Keratinocyte (primary cell): ENCODE results near the gene ZNF576. TPM values are rescaled to one million over a fixed set of nuclear protein-coding genes. Genes with fewer than 3 reads are reported as not detected.

Experiments
- DNase-seq: peaks from one replicate; pipeline ENCODE4 v3.0.0-alpha.2; 2011; ENCODE audit warnings: low read depth, missing footprints, low spot score
- FAIRE-seq: peaks from 2 replicates; lab custom pipeline; 2011; peaks lifted over from hg19 to GRCh38; lab: Jason Lieb, UNC
- H2AFZ ChIP-seq: 2 replicates; pipeline ENCODE4 v1.6.0; 2012; ENCODE audit warnings: low read length, control low read depth, inconsistent platforms; ENCODE audit not compliant: control insufficient read depth
- H3K27ac ChIP-seq: 2 replicates; pipeline ENCODE4 v1.5.1; 2011; ENCODE audit warnings: low read length; ENCODE audit not compliant: control insufficient read depth, insufficient read depth
- H3K27me3 ChIP-seq: 3 replicates; pipeline ENCODE4 v1.6.0; 2011; ENCODE audit warnings: low read length; ENCODE audit not compliant: control insufficient read depth, insufficient read depth; ENCODE audit errors: extremely low read depth
- H3K36me3 ChIP-seq, 2 experiments: 2 replicates in 1 of 2; 3 replicates in 1 of 2; pipeline ENCODE4 v1.5.1; 2011; ENCODE audit warnings: low read length in 2 of 2, mild to moderate bottlenecking in 1 of 2; ENCODE audit not compliant: control insufficient read depth in 2 of 2, insufficient read depth in 2 of 2; ENCODE audit errors: extremely low read depth in 1 of 2
- H3K4me1 ChIP-seq: 3 replicates; pipeline ENCODE4 v1.5.1; 2011; ENCODE audit warnings: low read length; ENCODE audit not compliant: control insufficient read depth, insufficient read depth; ENCODE audit errors: extremely low read depth
- H3K4me2 ChIP-seq: 3 replicates; pipeline ENCODE4 v1.6.0; 2011; ENCODE audit warnings: low read depth, low read length; ENCODE audit not compliant: control insufficient read depth, insufficient read depth; ENCODE audit errors: extremely low read depth
- H3K4me3 ChIP-seq, 3 experiments: fragments of 200-600 bp in 1 of 3; sonication (generic) in 1 of 3; 2 replicates in 2 of 3; 3 replicates in 1 of 3; pipeline ENCODE4 v1.5.1; 2011 to 2016; ENCODE audit warnings: low read length in 3 of 3, mild to moderate bottlenecking in 3 of 3, control low read depth in 2 of 3, inconsistent platforms in 1 of 3, low read depth in 1 of 3, mixed read lengths in 1 of 3, mixed run types in 1 of 3, moderate library complexity in 1 of 3; ENCODE audit not compliant: control insufficient read depth in 2 of 3, insufficient read depth in 2 of 3; ENCODE audit errors: extremely low read depth in 1 of 3
- H3K79me2 ChIP-seq: 2 replicates; pipeline ENCODE4 v1.6.0; 2012; ENCODE audit warnings: low read length; ENCODE audit not compliant: control insufficient read depth, insufficient read depth
- H3K9ac ChIP-seq: 3 replicates; pipeline ENCODE4 v1.6.0; 2011; ENCODE audit warnings: low read length; ENCODE audit not compliant: control insufficient read depth, insufficient read depth; ENCODE audit errors: extremely low read depth
- H3K9me1 ChIP-seq: 3 replicates; pipeline ENCODE4 v1.6.0; 2011; ENCODE audit warnings: low read length; ENCODE audit not compliant: control insufficient read depth, insufficient read depth; ENCODE audit errors: extremely low read depth
- H3K9me3 ChIP-seq: 2 replicates; pipeline ENCODE4 v1.5.1; 2012; ENCODE audit warnings: low read depth, low read length; ENCODE audit not compliant: control insufficient read depth
- H4K20me1 ChIP-seq: 3 replicates; pipeline ENCODE4 v1.6.0; 2011; ENCODE audit warnings: low read length; ENCODE audit not compliant: control insufficient read depth, insufficient read depth; ENCODE audit errors: extremely low read depth
- EZH2 ChIP-seq: IDR thresholded peaks from one replicate; pipeline ENCODE4 v1.6.1; 2012; ENCODE audit warnings: inconsistent platforms, mild to moderate bottlenecking, low read length, moderate library complexity
- dilution Hi-C: fragments of 300-500 bp; cut with MboI; formaldehyde crosslinking; loops from one replicate; pipeline ENCODE4 v1.7.0; 2020; ENCODE audit warnings: low sequenced_read_pairs; ENCODE audit not compliant: extremely low pct_ligation_motif_present
- polyA plus RNA-seq, 5 experiments: library from polyadenylated mRNA; depleted of rRNA in 3 of 5; stranded (reverse) in 3 of 5; stranded (forward) in 1 of 5; unstranded in 1 of 5; fragments of >200 nt; gene quantifications; 1 replicate in 1 of 5; 2 replicates in 3 of 5; 3 replicates in 1 of 5; pipeline versions ENCODE4 v1.2.1 to v1.2.3, GENCODE V29; 2011 to 2012; ENCODE audit warnings: missing spikeins in 2 of 5, low read depth in 1 of 5, low replicate concordance in 1 of 5
- TF ChIP-seq, protein P1 (sequence below), 3 experiments: IDR thresholded peaks in 1 of 3; conservative IDR thresholded peaks in 1 of 3; optimal IDR thresholded peaks in 1 of 3; 2 replicates in 2 of 3; 3 replicates in 1 of 3; pipeline versions ENCODE3 to v1.5.1; 2011; ENCODE audit warnings: low read length in 3 of 3, mild to moderate bottlenecking in 3 of 3, moderate library complexity in 2 of 3, control low read depth in 1 of 3, inconsistent platforms in 1 of 3; ENCODE audit not compliant: insufficient read depth in 2 of 3; ENCODE audit errors: extremely low read depth in 1 of 3

The ZNF576 gene
- polyA plus RNA-seq, 1 donor (not counting 4 experiments of a cell fraction or from before 2014, with no cell fraction given): 6.4 TPM

DNA sequence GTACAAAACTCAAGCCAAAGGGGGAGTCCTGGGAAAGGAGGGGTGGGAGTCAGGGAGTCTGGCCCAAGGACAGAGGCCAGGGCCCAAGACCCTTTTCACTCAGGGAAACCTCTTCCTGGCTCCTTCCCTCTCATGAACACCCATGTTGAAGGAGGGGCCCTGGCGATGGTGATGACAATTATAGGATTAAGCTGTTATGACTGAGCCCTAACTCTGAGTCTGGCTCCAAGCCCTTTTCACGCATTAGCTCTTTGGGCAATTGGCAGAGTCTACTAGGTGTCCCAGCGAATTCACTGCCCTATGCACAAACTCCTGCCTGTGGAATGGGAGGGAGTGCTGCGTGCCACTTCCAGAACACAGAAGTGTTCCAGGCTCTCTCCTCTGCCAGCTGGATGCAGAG, 42.7 kb upstream of the ZNF576 start:
- Histone ChIP-seq H3K9me1 (no peaks in the 10 kb centered on the region), H3K4me1 (no peaks in the 10 kb centered on the region), H3K79me2 (no peaks in the 10 kb centered on the region), H3K27me3 (no peaks in the 10 kb centered on the region), H3K9ac (no peak overlapping the region), H3K27ac (no peak overlapping the region), H3K4me2 (no peak overlapping the region), H2AFZ (no peak overlapping the region), H3K36me3 (peaks cover 8 to 29% of the 10 kb centered on the region in 2 experiments), H4K20me1 (no peaks in the 10 kb centered on the region), H3K4me3 (no peak overlapping the region), H3K9me3 (no peaks in the 10 kb centered on the region)
- FAIRE-seq (no peak), DNase-seq (no peak)
- dilution Hi-C loops: no loop called here
- TF ChIP-seq, protein P1, sequence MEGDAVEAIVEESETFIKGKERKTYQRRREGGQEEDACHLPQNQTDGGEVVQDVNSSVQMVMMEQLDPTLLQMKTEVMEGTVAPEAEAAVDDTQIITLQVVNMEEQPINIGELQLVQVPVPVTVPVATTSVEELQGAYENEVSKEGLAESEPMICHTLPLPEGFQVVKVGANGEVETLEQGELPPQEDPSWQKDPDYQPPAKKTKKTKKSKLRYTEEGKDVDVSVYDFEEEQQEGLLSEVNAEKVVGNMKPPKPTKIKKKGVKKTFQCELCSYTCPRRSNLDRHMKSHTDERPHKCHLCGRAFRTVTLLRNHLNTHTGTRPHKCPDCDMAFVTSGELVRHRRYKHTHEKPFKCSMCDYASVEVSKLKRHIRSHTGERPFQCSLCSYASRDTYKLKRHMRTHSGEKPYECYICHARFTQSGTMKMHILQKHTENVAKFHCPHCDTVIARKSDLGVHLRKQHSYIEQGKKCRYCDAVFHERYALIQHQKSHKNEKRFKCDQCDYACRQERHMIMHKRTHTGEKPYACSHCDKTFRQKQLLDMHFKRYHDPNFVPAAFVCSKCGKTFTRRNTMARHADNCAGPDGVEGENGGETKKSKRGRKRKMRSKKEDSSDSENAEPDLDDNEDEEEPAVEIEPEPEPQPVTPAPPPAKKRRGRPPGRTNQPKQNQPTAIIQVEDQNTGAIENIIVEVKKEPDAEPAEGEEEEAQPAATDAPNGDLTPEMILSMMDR (optimal IDR thresholded peaks at IDR 0.05 in 1 of 3, IDR thresholded peaks at IDR 0.05 in 1 of 3, conservative IDR thresholded peaks at IDR 0.05 in 1 of 3; ENCODE audit: extremely low read depth in 1 of 3, insufficient read depth in 2 of 3, low read length in 3 of 3): no peak
- TF ChIP-seq EZH2: no peak

DNA sequence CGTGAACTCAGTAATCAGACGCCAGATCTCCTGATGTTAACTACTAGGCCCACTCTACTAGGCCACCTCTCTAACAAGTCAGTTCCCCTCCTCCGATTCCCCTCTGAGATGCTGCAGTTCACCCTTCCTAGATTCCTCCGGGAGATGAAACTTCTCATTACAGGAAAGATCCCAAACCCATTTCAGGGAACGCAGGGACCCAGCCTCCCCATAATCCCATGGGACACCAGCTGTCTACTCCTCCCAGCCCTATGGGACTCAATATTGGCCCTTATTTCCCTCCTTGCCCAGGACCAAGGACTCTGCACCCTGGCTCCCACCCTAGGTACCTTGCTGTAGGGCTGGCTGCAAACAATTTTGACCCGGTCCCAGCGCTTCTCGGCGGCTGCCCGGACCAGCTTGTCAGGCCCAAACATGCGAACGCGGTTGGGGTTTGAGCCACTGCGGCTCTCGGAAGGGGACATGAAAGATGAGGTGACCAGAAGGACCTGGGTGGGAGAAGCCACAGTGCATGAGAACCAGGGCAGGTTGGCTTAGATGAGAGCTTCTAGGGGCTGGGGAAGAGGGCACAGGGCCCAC, 42.0 kb upstream of the ZNF576 start:
- TF ChIP-seq, protein P1 (optimal IDR thresholded peaks at IDR 0.05 in 1 of 3, IDR thresholded peaks at IDR 0.05 in 1 of 3, conservative IDR thresholded peaks at IDR 0.05 in 1 of 3; ENCODE audit: extremely low read depth in 1 of 3, insufficient read depth in 2 of 3, low read length in 3 of 3): no peak
- no peak for TF ChIP-seq EZH2
- no peak for FAIRE-seq
- Histone ChIP-seq H3K4me3 (no peak overlapping the region), H3K9me3 (no peaks in the 10 kb centered on the region), H3K79me2 (no peaks in the 10 kb centered on the region), H3K4me1 (no peaks in the 10 kb centered on the region), H3K27ac (no peak overlapping the region), H4K20me1 (no peaks in the 10 kb centered on the region), H3K27me3 (no peaks in the 10 kb centered on the region), H3K9ac (no peak overlapping the region), H2AFZ (no peak overlapping the region), H3K36me3 (peaks cover 8 to 29% of the 10 kb centered on the region in 2 experiments), H3K9me1 (no peaks in the 10 kb centered on the region), H3K4me2 (no peak overlapping the region)
- dilution Hi-C loops: no loop called here
- no peak for DNase-seq
